ENCODE data around the gene SIK3. TPM values are rescaled to one million over a fixed set of nuclear protein-coding genes. Genes with fewer than 3 reads are reported as not detected.
A peak's percentile ranks its signal among the peaks of the same experiment; 100 is the strongest.

The SIK3 gene
- total RNA-seq, 1 donor from 2014 or later: 28.7 TPM

GRCh38 chr11:116960930-116961329 lies 137.3 kb downstream of the SIK3 start:
- ATAC-seq (no peak), DNase-seq (ENCODE audit: missing footprints) (no peak)
- intact Hi-C loops (cut with DNase I): no loop called here

- DNase-seq (ENCODE audit: missing footprints) (no peak), ATAC-seq (no peak)
- intact Hi-C loops (cut with DNase I): loop anchor here (5.0 kb wide), 1 partner anchor 139 kb away; the partner anchor contains the start of gene SIK3
Observed at GRCh38 chr11:116958246-116958645, 140.0 kb downstream of the SIK3 start.

GRCh38 chr11:116955949-116956348 lies 142.3 kb downstream of the SIK3 start:
- no peak for DNase-seq (ENCODE audit: missing footprints)

GRCh38 chr11:116955548-116955947 lies 142.7 kb downstream of the SIK3 start:
- DNase-seq (ENCODE audit: missing footprints) (no peak), ATAC-seq (no peak)

More at GRCh38 chr11:116955949-116956348, 142.3 kb downstream of the SIK3 start:
- ATAC-seq: peak; percentile 85
- intact Hi-C loops (cut with DNase I): loop anchor here (5.0 kb wide), 1 partner anchor 141 kb away; the partner anchor contains the start of gene SIK3

GRCh38 chr11:116953530-116954285 lies 144.5 kb downstream of the SIK3 start:
- DNase-seq (ENCODE audit: missing footprints) (no peak), ATAC-seq (no peak)
- intact Hi-C loops (cut with DNase I): no loop called here

More at GRCh38 chr11:116955548-116955947, 142.7 kb downstream of the SIK3 start:
- intact Hi-C loops (cut with DNase I): loop anchor here (5.0 kb wide), 1 partner anchor 142 kb away; the partner anchor contains the start of gene SIK3

- ATAC-seq (no peak), DNase-seq (ENCODE audit: missing footprints) (no peak)
- intact Hi-C loops (cut with DNase I): no loop called here
Observed at GRCh38 chr11:116951762-116952161, 146.5 kb downstream of the SIK3 start.

- no peak for ATAC-seq
- no peak for DNase-seq (ENCODE audit: missing footprints)
- intact Hi-C loops (cut with DNase I): no loop called here
Observed at GRCh38 chr11:116950210-116950609, 148.0 kb downstream of the SIK3 start.

GRCh38 chr11:116948391-116948790 lies 149.8 kb downstream of the SIK3 start:
- DNase-seq (ENCODE audit: missing footprints) (no peak), ATAC-seq (no peak)
- intact Hi-C loops (cut with DNase I): no loop called here

- DNase-seq (ENCODE audit: missing footprints): no peak
- no peak for ATAC-seq
Observed at GRCh38 chr11:116946414-116946813, 151.8 kb downstream of the SIK3 start.

GRCh38 chr11:116939499-116939898 lies 158.7 kb downstream of the SIK3 start:
- intact Hi-C loops (cut with DNase I): no loop called here

More at GRCh38 chr11:116946414-116946813, 151.8 kb downstream of the SIK3 start:
- intact Hi-C loops (cut with DNase I): no loop called here

GRCh38 chr11:116938471-116939070 lies 159.7 kb downstream of the SIK3 start:
- ATAC-seq: no peak
- intact Hi-C loops (cut with DNase I): no loop called here
- no peak for DNase-seq (ENCODE audit: missing footprints)

More at GRCh38 chr11:116939499-116939898, 158.7 kb downstream of the SIK3 start:
- ATAC-seq (no peak), DNase-seq (ENCODE audit: missing footprints) (no peak)

GRCh38 chr11:116936754-116937446 lies 161.3 kb downstream of the SIK3 start:
- intact Hi-C loops (cut with DNase I): no loop called here
- DNase-seq (ENCODE audit: missing footprints): no peak
- no peak for ATAC-seq

- DNase-seq (ENCODE audit: missing footprints): no peak
- no peak for ATAC-seq
- intact Hi-C loops (cut with DNase I): no loop called here
Observed at GRCh38 chr11:116935514-116935913, 162.7 kb downstream of the SIK3 start.

- intact Hi-C loops (cut with DNase I): no loop called here
Observed at GRCh38 chr11:116935089-116935488, 163.1 kb downstream of the SIK3 start.

GRCh38 chr11:116933961-116934360 lies 164.3 kb downstream of the SIK3 start:
- ATAC-seq (no peak), DNase-seq (ENCODE audit: missing footprints) (no peak)
- intact Hi-C loops (cut with DNase I): no loop called here

More at GRCh38 chr11:116935089-116935488, 163.1 kb downstream of the SIK3 start:
- no peak for DNase-seq (ENCODE audit: missing footprints)
- no peak for ATAC-seq

- intact Hi-C loops (cut with DNase I): no loop called here
- DNase-seq (ENCODE audit: missing footprints): no peak
- ATAC-seq: no peak
Observed at GRCh38 chr11:116932181-116932580, 166.0 kb downstream of the SIK3 start.

GRCh38 chr11:116931206-116931953 lies 166.8 kb downstream of the SIK3 start:
- peak; percentile 61 for ATAC-seq
- intact Hi-C loops (cut with DNase I): no loop called here
- DNase-seq (ENCODE audit: missing footprints): peak; percentile 69

- ATAC-seq: no peak
- intact Hi-C loops (cut with DNase I): no loop called here
- no peak for DNase-seq (ENCODE audit: missing footprints)
Observed at GRCh38 chr11:116930586-116930985, 167.6 kb downstream of the SIK3 start.

GRCh38 chr11:116930177-116930576 lies 168.1 kb downstream of the SIK3 start:
- ATAC-seq: peak; percentile 34
- no peak for DNase-seq (ENCODE audit: missing footprints)
- intact Hi-C loops (cut with DNase I): no loop called here

Data from Right ventricle myocardium inferior (tissue), 1 donor.